ENCODE results near the gene XXYLT1. TPM values are rescaled to one million over a fixed set of nuclear protein-coding genes. Genes with fewer than 3 reads are reported as not detected.

XXYLT1 gene
- total and polyA plus RNA-seq, 10 of the 15 experiments (the other 5 are each of a cell fraction or from before 2014, with no cell fraction given) = 1.2 to 14.2 (median 9.3) TPM

GRCh38 chr3:195188426-195188927 is 82.5 kb downstream of the XXYLT1 start:
- Histone ChIP-seq H3K4me3 (no peak overlapping the region), H4K20me1 (ENCODE audit: control insufficient read depth, insufficient read depth) (no peaks in the 10 kb centered on the region), H3K27ac (ENCODE audit: control insufficient read depth, insufficient read depth) (no peak overlapping the region), H3K4me1 (ENCODE audit: control insufficient read depth, insufficient read depth, low read length) (peaks cover 6% of the 10 kb centered on the region), H3K36me3 (ENCODE audit: control insufficient read depth in 2 of 2, insufficient read depth in 2 of 2, low read length in 1 of 2) (no peaks in the 10 kb centered on the region), H3K9me3 (replicated peaks; ENCODE audit: control insufficient read depth, insufficient read depth, low read length) (peaks cover 5% of the 10 kb centered on the region; the same call in 2 of the 3 replicates), H2AFZ (ENCODE audit: control insufficient read depth, low read depth, low read length) (no peak overlapping the region), H3K27me3 (replicated peaks in 1 of 2; ENCODE audit: control insufficient read depth in 2 of 2, insufficient read depth in 2 of 2, low read length in 1 of 2) (no peaks in the 10 kb centered on the region), H3K9ac (ENCODE audit: control insufficient read depth, insufficient read depth, low read length) (no peak overlapping the region), H3K4me2 (ENCODE audit: control insufficient read depth, insufficient read depth) (no peak overlapping the region), H3K79me2 (ENCODE audit: control insufficient read depth, insufficient read depth, low read length) (no peaks in the 10 kb centered on the region)
- intact Hi-C loops (cut with micrococcal nuclease; ENCODE audit: unreplicated experiment) = no loop called here
- WGBS (ENCODE audit: insufficient coverage, insufficient replicate concordance, low lambda C conversion rate, missing lambda C conversion rate) = 91% methylated on average over 3 of the region's 3 CpGs
- ChIA-PET CTCF (interaction anchor here (0.8 to 2.1 kb wide), 7 partner anchors 9 to 70 kb away, joined by 3 to 7 read pairs (median 4); no protein-coding TSS in a partner anchor), SMC1A (ENCODE audit: uncharacterized antibody, unreplicated experiment) (interaction anchor here (0.7 to 4.6 kb wide), 11 partner anchors 11 to 502 kb away, joined by 3 to 24 read pairs (median 5); partner anchors contain the start of gene FAM43A), RAD21 (ENCODE audit: unreplicated experiment) (interaction anchor here (1.2 to 2.1 kb wide), 4 partner anchors 15 to 506 kb away, joined by 4 to 7 read pairs (median 6); no protein-coding TSS in a partner anchor), POLR2A (interaction anchor here (0.7 to 1.6 kb wide), 3 partner anchors 19 to 64 kb away, joined by 3 to 6 read pairs (median 3); no protein-coding TSS in a partner anchor)
- TF ChIP-seq RAD21 (IDR thresholded peaks at IDR 0.05; ENCODE audit: insufficient read depth, low read depth, low read length) = 0 out of 2 replicates have a peak, but pooled peaks have one; percentile 2
- TF ChIP-seq CTCF (IDR thresholded peaks at IDR 0.05 in 2 of 3, conservative IDR thresholded peaks at IDR 0.05 in 1 of 3; ENCODE audit: control insufficient read depth in 2 of 3, extremely low read depth in 1 of 3, insufficient read depth in 1 of 3, low read depth in 3 of 3, low read length in 3 of 3) = 0 out of 6 replicates have a peak, but pooled peaks of 1 of the 3 experiments have one; percentile 1
- TF ChIP-seq ZSCAN29 (IDR thresholded peaks at IDR 0.05) = no peak
- no peak for DNase-seq (ENCODE audit: low read depth, low spot score)
- peak; percentile 23 for FAIRE-seq
- in situ Hi-C loops (cut with MboI) = no loop called here
- no TSS peak for BruUV-seq (replicated peaks)
- peak; percentile 32; the same call in 1 of the 3 replicates for ATAC-seq
